WTC11 (cell line): Measurements from ENCODE around the gene PRXL2B. TPM values are rescaled to one million over a fixed set of nuclear protein-coding genes. Genes with fewer than 3 reads are reported as not detected.

Experiments
- ATAC-seq: fragments of 200-7000 bp; cut with Tn5 transposase; 2 replicates; pipeline ENCODE4 v1.10.0; 2021; ENCODE audit warnings: mild to moderate bottlenecking, moderate library complexity
- Bru-seq: library from RNA; stranded (reverse); fragments of 400-500 nt; gene quantifications from one replicate; lab custom pipeline; 2021; lab: Mats Ljungman, UMichigan
- CTCF ChIA-PET: fragments of 300-600 bp; sonication (Branson Sonifier 250); formaldehyde crosslinking; loops from one replicate; lab custom pipeline; 2021; ENCODE audit warnings: antibody characterized with exemption; lab: Charles Lee
- POLR2A ChIA-PET: fragments of 350-600 bp; sonication (Branson Sonifier 250); formaldehyde crosslinking; loops from one replicate; lab custom pipeline; 2021; ENCODE audit warnings: antibody characterized with exemption; lab: Charles Lee
- DNase-seq: peaks from one replicate; pipeline ENCODE4 v3.0.0; 2021; ENCODE audit warnings: low spot score
- H3K27ac Mint-ChIP-seq: 2 replicates; pipeline ENCODE4 v1.8.0; 2021; ENCODE audit warnings: mixed read lengths
- H3K27me3 Mint-ChIP-seq: 2 replicates; pipeline ENCODE4 v1.8.0; 2021; ENCODE audit warnings: low read depth, mild to moderate bottlenecking, moderate library complexity, mixed read lengths
- H3K36me3 Mint-ChIP-seq: 2 replicates; pipeline ENCODE4 v1.8.0; 2021; ENCODE audit warnings: mixed read lengths
- H3K4me1 Mint-ChIP-seq: 2 replicates; pipeline ENCODE4 v1.8.0; 2022; ENCODE audit warnings: mixed read lengths
- H3K4me3 Mint-ChIP-seq: 2 replicates; pipeline ENCODE4 v1.8.0; 2021; ENCODE audit warnings: mild to moderate bottlenecking, moderate library complexity, mixed read lengths
- H3K9me3 Mint-ChIP-seq: 2 replicates; pipeline ENCODE4 v1.8.0; 2021; ENCODE audit warnings: mixed read lengths
- ETV6 ChIP-seq: sonication (generic); formaldehyde crosslinking; IDR thresholded peaks from 2 replicates; pipeline ENCODE4 v1.8.1; 2022; ENCODE audit warnings: mild to moderate bottlenecking, missing genetic modification reagents
- FOXK1 ChIP-seq: sonication (generic); formaldehyde crosslinking; IDR thresholded peaks from 2 replicates; pipeline ENCODE4 v1.8.0; 2022; ENCODE audit warnings: mild to moderate bottlenecking, moderate library complexity, missing genetic modification reagents
- GTF2I ChIP-seq: fragments of 250-450 bp; sonication (Bioruptor Pico); conservative IDR thresholded peaks from 2 replicates; pipeline ENCODE4 v1.4.0; 2021; ENCODE audit warnings: mild to moderate bottlenecking
- HMGA2 ChIP-seq: fragments of 250-450 bp; sonication (Bioruptor Pico); IDR thresholded peaks from 2 replicates; pipeline ENCODE4 v1.4.0; 2021; ENCODE audit warnings: mild to moderate bottlenecking, moderate library complexity
- KAT7 ChIP-seq: sonication (generic); formaldehyde crosslinking; IDR thresholded peaks from 2 replicates; pipeline ENCODE4 v1.8.1; 2023; ENCODE audit warnings: missing genetic modification reagents, mild to moderate bottlenecking, borderline replicate concordance
- MXD4 ChIP-seq: fragments of 250-450 bp; sonication (Bioruptor Pico); IDR thresholded peaks from 2 replicates; pipeline ENCODE4 v1.8.0; 2021; ENCODE audit warnings: mild to moderate bottlenecking, moderate library complexity, borderline replicate concordance
- NFATC4 ChIP-seq: fragments of 250-450 bp; sonication (Bioruptor Pico); IDR thresholded peaks from 2 replicates; pipeline ENCODE4 v1.9.0; 2021; ENCODE audit warnings: mild to moderate bottlenecking
- NR1H2 ChIP-seq: sonication (generic); formaldehyde crosslinking; IDR thresholded peaks from 2 replicates; pipeline ENCODE4 v1.9.0; 2021; ENCODE audit warnings: mild to moderate bottlenecking, moderate library complexity, missing genetic modification reagents
- SP1 ChIP-seq: sonication (generic); formaldehyde crosslinking; conservative IDR thresholded peaks from 2 replicates; pipeline ENCODE4 v1.8.1; 2022; ENCODE audit warnings: missing genetic modification reagents
- TEAD1 ChIP-seq: sonication (generic); formaldehyde crosslinking; IDR thresholded peaks from 2 replicates; pipeline ENCODE4 v1.8.0; 2022; ENCODE audit warnings: mild to moderate bottlenecking, missing genetic modification reagents
- TP53 ChIP-seq: sonication (generic); formaldehyde crosslinking; IDR thresholded peaks from 2 replicates; pipeline ENCODE4 v1.8.1; 2023; ENCODE audit warnings: mild to moderate bottlenecking, missing genetic modification reagents
- ZNF121 ChIP-seq: sonication (generic); formaldehyde crosslinking; IDR thresholded peaks from 2 replicates; pipeline ENCODE4 v1.8.0; 2023; ENCODE audit warnings: missing genetic modification reagents
- ZNF138 ChIP-seq: sonication (generic); formaldehyde crosslinking; conservative IDR thresholded peaks from 2 replicates; pipeline ENCODE4 v1.8.1; 2022; ENCODE audit warnings: mild to moderate bottlenecking, moderate library complexity, missing genetic modification reagents
- ZNF317 ChIP-seq: sonication (generic); formaldehyde crosslinking; IDR thresholded peaks from 2 replicates; pipeline ENCODE4 v1.8.1; 2023; ENCODE audit warnings: low read depth, mild to moderate bottlenecking, moderate library complexity, missing genetic modification reagents, borderline replicate concordance
- ZNF423 ChIP-seq: fragments of 250-450 bp; sonication (Bioruptor Pico); IDR thresholded peaks from 2 replicates; pipeline ENCODE4 v2.1.2; 2022; ENCODE audit warnings: mild to moderate bottlenecking, moderate library complexity
- long read RNA-seq, 3 experiments: library from RNA in 1 of 3; library from capped mRNA in 1 of 3; library from polyadenylated mRNA in 1 of 3; unstranded in 2 of 3; stranded (forward) in 1 of 3; transcript quantifications; one replicate each; pipeline ENCODE4 v2.0.0, GENCODE V29; 2021
- total RNA-seq: library from RNA; stranded (reverse); gene quantifications from 3 replicates; pipeline ENCODE4 v1.2.3, GENCODE V29; 2021
- TF ChIP-seq, protein P1 (sequence below): sonication (generic); formaldehyde crosslinking; IDR thresholded peaks from 2 replicates; pipeline ENCODE4 v1.8.0; 2022; ENCODE audit warnings: mild to moderate bottlenecking, missing genetic modification reagents
- TF ChIP-seq, protein P2 (sequence below): sonication (generic); formaldehyde crosslinking; IDR thresholded peaks from 2 replicates; pipeline ENCODE4 v1.8.1; 2023; ENCODE audit warnings: mild to moderate bottlenecking, missing genetic modification reagents, borderline replicate concordance
- TF ChIP-seq, protein P3 (sequence below): fragments of 250-450 bp; sonication (Bioruptor Pico); conservative IDR thresholded peaks from 2 replicates; pipeline ENCODE4 v1.9.0; 2021; ENCODE audit warnings: mild to moderate bottlenecking
- TF ChIP-seq, protein P4 (sequence below): sonication (generic); formaldehyde crosslinking; IDR thresholded peaks from 2 replicates; pipeline ENCODE4 v1.8.0; 2022; ENCODE audit warnings: missing genetic modification reagents
- TF ChIP-seq, protein P5 (sequence below): sonication (generic); formaldehyde crosslinking; IDR thresholded peaks from 2 replicates; pipeline ENCODE4 v1.8.0; 2022; ENCODE audit warnings: mild to moderate bottlenecking, missing genetic modification reagents
- TF ChIP-seq, protein P6 (sequence below): sonication (generic); formaldehyde crosslinking; IDR thresholded peaks from 2 replicates; pipeline ENCODE4 v1.8.1; 2022; ENCODE audit warnings: mild to moderate bottlenecking, moderate library complexity, missing genetic modification reagents

PRXL2B gene, protein sequence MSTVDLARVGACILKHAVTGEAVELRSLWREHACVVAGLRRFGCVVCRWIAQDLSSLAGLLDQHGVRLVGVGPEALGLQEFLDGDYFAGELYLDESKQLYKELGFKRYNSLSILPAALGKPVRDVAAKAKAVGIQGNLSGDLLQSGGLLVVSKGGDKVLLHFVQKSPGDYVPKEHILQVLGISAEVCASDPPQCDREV
- 47.8 to 51.1 TPM (median 50.3 TPM) in 3 replicates for total RNA-seq
- Bru-seq, nascent RNA = percentile 55 among the genes with signal in this experiment
- long read RNA-seq, experiment 1, transcript PRXL2B-203 (7 exons, 2,689 nt) = minor isoform, 76 of 282 reads
- long read RNA-seq, experiment 1, transcript PRXL2B-204 (7 exons, 2,749 nt) = major isoform, 96 of 282 reads
- long read RNA-seq, experiment 1, partial matches to known transcripts = 54 of 282 reads
- long read RNA-seq, experiment 1, other reads (novel, unspliced or antisense) = 43 of 282 reads
- long read RNA-seq, experiment 2, transcript PRXL2B-203 (7 exons, 2,689 nt) = minor isoform, 8 of 57 reads
- long read RNA-seq, experiment 2, transcript PRXL2B-204 (7 exons, 2,749 nt) = major isoform, 10 of 57 reads
- long read RNA-seq, experiment 2, partial matches to known transcripts = 10 of 57 reads
- long read RNA-seq, experiment 2, other reads (novel, unspliced or antisense) = 27 of 57 reads
- long read RNA-seq, experiment 3, transcript PRXL2B-203 (7 exons, 2,689 nt) = major isoform, 9 of 21 reads
- long read RNA-seq, experiment 3, partial matches to known transcripts = 6 of 21 reads
- long read RNA-seq, experiment 3, other reads (novel, unspliced or antisense) = 3 of 21 reads

DNA sequence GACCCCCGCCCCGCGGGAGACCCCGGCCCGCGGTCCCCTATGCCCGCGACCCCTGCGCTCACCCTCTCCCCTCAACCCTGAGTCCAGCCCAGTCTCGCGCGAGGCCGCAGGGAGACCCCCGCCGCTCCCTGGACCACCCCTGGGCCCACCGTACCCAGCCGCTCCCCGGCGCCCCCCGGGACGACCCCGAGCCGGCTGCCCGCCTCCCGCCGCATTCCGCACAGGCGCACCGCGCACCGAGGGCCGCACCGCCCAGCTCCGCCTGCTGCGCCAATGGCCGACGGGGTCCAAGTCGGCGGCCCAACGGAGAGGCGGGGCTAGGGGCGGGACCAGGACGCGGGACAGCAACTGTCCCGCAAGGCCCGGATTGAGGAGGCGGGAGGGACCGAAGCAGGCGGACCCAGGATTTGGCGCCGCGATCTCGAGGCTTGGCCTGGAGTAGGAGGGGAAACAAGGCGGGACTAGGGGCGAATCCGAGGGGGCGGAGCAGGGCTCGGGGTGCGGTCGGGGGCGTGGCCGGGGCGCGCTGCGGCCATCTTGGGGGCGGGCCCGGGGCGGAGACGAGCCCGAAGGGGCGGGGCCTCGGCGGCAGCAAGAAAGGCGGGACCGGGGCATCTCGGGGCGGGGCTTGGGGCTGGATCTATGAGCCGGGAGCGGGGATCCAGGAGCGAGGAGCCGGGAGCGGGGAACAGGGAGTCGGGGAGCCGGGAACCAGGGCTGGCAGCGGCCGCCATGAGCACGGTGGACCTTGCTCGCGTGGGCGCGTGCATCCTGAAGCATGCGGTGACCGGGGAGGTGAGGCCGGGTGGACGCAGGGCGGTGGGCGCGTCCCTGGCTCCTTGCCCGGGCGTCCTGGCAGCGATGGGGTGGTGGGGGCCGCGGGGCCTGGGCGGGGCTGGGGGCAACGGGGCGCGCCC is at the start of gene PRXL2B:
Gene PRXL2B (plus strand): TSS at position 624 of the 917 bp plus-strand sequence. CDS start 109 bp downstream, at position 733.
- ATAC-seq (peak; percentile 90), DNase-seq (peak; percentile 98)
- H3K4me3 Mint-ChIP-seq = peak within 1 kb of the TSS; percentile 77
- peaks cover 4% of the 10 kb centered on the region for H3K9me3 Mint-ChIP-seq
- H3K27ac Mint-ChIP-seq = peak within 1 kb of the TSS; percentile 82; the same call in 1 of the 2 replicates
- peaks cover 15% of the 10 kb centered on the region for H3K36me3 Mint-ChIP-seq
- H3K27me3 Mint-ChIP-seq = peaks cover 3% of the 10 kb centered on the region; the same call in 1 of the 2 replicates
- H3K4me1 Mint-ChIP-seq = peaks cover 19% of the 10 kb centered on the region
- POLR2A ChIA-PET = interaction anchor here (1.0 to 1.9 kb wide), 3 partner anchors 9 to 40 kb away, joined by 3 to 6 read pairs (median 3); no protein-coding TSS in a partner anchor
- CTCF ChIA-PET = interaction anchor here (0.8 to 3.5 kb wide), 9 partner anchors 24 to 1005 kb away, joined by 3 to 28 read pairs (median 4); partner anchors contain the start of gene TNFRSF14
- TF ChIP-seq, protein P1, sequence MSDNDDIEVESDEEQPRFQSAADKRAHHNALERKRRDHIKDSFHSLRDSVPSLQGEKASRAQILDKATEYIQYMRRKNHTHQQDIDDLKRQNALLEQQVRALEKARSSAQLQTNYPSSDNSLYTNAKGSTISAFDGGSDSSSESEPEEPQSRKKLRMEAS (CRISPR knock-in tag) = peak; percentile 59; the same call in 1 of the 2 replicates
- peak; percentile 65 for TF ChIP-seq ETV6 (CRISPR knock-in tag)
- no peak for TF ChIP-seq HMGA2
- no peak for TF ChIP-seq MXD4
- no peak for TF ChIP-seq GTF2I (CRISPR knock-in tag)
- TF ChIP-seq, protein P2, sequence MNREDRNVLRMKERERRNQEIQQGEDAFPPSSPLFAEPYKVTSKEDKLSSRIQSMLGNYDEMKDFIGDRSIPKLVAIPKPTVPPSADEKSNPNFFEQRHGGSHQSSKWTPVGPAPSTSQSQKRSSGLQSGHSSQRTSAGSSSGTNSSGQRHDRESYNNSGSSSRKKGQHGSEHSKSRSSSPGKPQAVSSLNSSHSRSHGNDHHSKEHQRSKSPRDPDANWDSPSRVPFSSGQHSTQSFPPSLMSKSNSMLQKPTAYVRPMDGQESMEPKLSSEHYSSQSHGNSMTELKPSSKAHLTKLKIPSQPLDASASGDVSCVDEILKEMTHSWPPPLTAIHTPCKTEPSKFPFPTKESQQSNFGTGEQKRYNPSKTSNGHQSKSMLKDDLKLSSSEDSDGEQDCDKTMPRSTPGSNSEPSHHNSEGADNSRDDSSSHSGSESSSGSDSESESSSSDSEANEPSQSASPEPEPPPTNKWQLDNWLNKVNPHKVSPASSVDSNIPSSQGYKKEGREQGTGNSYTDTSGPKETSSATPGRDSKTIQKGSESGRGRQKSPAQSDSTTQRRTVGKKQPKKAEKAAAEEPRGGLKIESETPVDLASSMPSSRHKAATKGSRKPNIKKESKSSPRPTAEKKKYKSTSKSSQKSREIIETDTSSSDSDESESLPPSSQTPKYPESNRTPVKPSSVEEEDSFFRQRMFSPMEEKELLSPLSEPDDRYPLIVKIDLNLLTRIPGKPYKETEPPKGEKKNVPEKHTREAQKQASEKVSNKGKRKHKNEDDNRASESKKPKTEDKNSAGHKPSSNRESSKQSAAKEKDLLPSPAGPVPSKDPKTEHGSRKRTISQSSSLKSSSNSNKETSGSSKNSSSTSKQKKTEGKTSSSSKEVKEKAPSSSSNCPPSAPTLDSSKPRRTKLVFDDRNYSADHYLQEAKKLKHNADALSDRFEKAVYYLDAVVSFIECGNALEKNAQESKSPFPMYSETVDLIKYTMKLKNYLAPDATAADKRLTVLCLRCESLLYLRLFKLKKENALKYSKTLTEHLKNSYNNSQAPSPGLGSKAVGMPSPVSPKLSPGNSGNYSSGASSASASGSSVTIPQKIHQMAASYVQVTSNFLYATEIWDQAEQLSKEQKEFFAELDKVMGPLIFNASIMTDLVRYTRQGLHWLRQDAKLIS = no peak
- no peak for TF ChIP-seq ZNF138
- TF ChIP-seq, protein P3, sequence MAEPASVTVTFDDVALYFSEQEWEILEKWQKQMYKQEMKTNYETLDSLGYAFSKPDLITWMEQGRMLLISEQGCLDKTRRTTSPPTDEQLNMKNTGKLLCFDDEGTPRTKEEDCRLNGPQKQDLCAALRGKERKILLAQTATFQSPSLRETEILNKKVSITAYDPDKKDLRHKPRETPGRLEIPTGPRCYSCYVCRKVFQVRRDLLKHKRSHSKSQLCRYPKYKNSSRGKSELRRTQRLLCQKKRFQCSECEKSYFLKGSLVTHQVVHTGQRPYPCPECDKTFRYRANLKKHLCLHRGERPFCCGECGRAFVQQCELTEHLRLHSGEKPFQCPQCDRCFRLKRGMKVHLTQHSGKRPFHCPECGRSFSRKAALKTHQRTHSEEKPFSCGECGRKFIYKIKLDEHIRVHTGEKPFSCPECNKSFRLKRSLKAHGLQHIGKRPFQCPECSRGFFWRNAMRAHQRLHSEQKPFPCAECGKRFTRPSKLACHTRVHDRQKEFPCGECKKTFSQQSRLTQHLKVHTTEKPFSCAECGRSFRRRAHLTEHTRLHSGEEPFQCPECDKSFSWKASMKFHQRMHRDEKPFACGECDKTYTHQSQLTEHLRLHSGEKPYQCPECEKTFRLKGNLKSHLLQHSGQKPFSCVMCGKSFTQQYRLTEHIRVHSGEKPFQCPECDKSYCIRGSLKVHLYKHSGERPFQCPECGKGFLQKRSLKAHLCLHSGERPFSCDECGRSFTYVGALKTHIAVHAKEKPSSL = no peak
- TF ChIP-seq ZNF121 = peak; percentile 97
- TF ChIP-seq, protein P4, sequence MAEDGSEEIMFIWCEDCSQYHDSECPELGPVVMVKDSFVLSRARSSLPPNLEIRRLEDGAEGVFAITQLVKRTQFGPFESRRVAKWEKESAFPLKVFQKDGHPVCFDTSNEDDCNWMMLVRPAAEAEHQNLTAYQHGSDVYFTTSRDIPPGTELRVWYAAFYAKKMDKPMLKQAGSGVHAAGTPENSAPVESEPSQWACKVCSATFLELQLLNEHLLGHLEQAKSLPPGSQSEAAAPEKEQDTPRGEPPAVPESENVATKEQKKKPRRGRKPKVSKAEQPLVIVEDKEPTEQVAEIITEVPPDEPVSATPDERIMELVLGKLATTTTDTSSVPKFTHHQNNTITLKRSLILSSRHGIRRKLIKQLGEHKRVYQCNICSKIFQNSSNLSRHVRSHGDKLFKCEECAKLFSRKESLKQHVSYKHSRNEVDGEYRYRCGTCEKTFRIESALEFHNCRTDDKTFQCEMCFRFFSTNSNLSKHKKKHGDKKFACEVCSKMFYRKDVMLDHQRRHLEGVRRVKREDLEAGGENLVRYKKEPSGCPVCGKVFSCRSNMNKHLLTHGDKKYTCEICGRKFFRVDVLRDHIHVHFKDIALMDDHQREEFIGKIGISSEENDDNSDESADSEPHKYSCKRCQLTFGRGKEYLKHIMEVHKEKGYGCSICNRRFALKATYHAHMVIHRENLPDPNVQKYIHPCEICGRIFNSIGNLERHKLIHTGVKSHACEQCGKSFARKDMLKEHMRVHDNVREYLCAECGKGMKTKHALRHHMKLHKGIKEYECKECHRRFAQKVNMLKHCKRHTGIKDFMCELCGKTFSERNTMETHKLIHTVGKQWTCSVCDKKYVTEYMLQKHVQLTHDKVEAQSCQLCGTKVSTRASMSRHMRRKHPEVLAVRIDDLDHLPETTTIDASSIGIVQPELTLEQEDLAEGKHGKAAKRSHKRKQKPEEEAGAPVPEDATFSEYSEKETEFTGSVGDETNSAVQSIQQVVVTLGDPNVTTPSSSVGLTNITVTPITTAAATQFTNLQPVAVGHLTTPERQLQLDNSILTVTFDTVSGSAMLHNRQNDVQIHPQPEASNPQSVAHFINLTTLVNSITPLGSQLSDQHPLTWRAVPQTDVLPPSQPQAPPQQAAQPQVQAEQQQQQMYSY (CRISPR knock-in tag) = peak; percentile 96
- TF ChIP-seq TP53 (CRISPR knock-in tag) = no peak
- TF ChIP-seq NFATC4 (CRISPR knock-in tag) = no peak
- TF ChIP-seq, protein P5, sequence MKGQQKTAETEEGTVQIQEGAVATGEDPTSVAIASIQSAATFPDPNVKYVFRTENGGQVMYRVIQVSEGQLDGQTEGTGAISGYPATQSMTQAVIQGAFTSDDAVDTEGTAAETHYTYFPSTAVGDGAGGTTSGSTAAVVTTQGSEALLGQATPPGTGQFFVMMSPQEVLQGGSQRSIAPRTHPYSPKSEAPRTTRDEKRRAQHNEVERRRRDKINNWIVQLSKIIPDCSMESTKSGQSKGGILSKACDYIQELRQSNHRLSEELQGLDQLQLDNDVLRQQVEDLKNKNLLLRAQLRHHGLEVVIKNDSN = no peak
- peak; percentile 94 for TF ChIP-seq SP1 (CRISPR knock-in tag)
- TF ChIP-seq ZNF423 (CRISPR knock-in tag) = peak; percentile 72
- TF ChIP-seq NR1H2 = no peak
- TF ChIP-seq, protein P6, sequence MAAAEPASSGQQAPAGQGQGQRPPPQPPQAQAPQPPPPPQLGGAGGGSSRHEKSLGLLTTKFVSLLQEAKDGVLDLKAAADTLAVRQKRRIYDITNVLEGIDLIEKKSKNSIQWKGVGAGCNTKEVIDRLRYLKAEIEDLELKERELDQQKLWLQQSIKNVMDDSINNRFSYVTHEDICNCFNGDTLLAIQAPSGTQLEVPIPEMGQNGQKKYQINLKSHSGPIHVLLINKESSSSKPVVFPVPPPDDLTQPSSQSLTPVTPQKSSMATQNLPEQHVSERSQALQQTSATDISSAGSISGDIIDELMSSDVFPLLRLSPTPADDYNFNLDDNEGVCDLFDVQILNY = peak; percentile 81
- 0 out of 2 replicates have a peak, but pooled peaks have one; percentile 38 for TF ChIP-seq TEAD1 (CRISPR knock-in tag)
- peak; percentile 54; the same call in 1 of the 2 replicates for TF ChIP-seq FOXK1
- TF ChIP-seq ZNF317 (CRISPR knock-in tag) = no peak
- TF ChIP-seq KAT7 = no peak
